GM06990 (cell line): ENCODE data around the gene IMPDH1.
"Not testable (repeated sequence)": the region's sequence is repeated elsewhere in the genome, so short reads cannot be mapped to it uniquely, and the experiment has no call there.

Experiments used
- DNase-seq: peaks from one replicate; pipeline ENCODE4 v3.0.0-alpha.2; 2011; ENCODE audit not compliant: insufficient read length; ENCODE audit errors: extremely low read depth
- H3K27me3 ChIP-seq: replicated peaks from 2 replicates; pipeline ENCODE4 v1.6.0; 2011; ENCODE audit warnings: low read length; ENCODE audit not compliant: control insufficient read depth, insufficient read depth
- H3K36me3 ChIP-seq: 2 replicates; pipeline ENCODE4 v1.5.1; 2011; ENCODE audit warnings: low read length; ENCODE audit not compliant: control insufficient read depth, insufficient read depth
- H3K4me3 ChIP-seq: replicated peaks from 2 replicates; pipeline ENCODE4 v1.5.1; 2011; ENCODE audit warnings: low read depth, mild to moderate bottlenecking, control low read depth, low read length
- TF ChIP-seq, protein P1 (sequence below): IDR thresholded peaks from 2 replicates; pipeline ENCODE4 v1.5.1; 2011; ENCODE audit warnings: low read length, control low read depth, mild to moderate bottlenecking, inconsistent platforms; ENCODE audit not compliant: insufficient read depth, poor library complexity, severe bottlenecking

Gene IMPDH1

DNA sequence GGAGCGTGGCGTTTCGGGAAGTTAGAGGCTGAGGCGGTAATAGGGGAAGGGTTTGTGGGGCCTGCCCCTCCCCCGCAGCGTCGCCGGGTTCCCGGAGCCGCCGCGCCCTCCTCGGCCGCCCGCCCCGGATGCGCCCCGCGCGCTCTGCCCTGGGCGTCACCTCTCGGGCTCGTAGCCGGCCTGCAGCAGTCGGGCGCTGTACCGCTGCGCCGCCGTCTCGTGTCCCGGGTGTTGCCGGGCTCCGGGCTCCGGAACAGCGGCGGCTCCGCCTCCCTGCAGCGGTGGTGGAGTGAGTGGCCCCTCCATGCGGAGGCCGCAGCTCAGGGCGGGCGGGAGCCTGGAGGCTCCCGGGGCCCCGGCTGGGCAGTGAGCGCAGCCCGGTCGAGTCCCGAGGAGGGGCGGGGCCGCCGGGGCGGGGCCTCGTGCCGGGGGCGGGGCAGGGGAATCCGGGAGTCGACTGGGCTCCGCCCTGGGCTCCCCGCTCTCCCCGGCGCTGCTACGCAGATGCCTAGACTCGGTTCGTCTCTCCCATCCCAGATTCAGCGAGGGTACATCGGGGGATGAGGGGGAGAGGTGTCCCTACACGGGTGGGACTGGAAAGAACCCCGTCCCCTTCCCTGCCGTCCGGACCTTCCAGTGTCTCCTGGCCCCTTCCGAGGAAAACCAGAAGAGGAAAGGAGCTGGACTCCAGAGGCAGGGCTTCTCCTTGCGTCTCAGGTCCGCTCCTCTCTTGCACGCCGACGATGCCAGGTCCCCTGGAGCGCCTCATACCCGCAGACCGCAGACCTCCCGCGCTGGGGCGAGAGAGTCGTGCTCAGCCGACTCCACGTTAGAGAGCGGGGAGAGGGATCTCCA, at the start of gene IMPDH1:
IMPDH1 (minus strand) TSS at position 387 of the 855 bp plus-strand sequence; CDS start at position 306, 81 bp downstream.
- H3K27me3 ChIP-seq = no peaks in the 10 kb centered on the region; the same call in 1 of the 2 replicates
- no peaks in the 10 kb centered on the region for H3K36me3 ChIP-seq
- TF ChIP-seq, protein P1, sequence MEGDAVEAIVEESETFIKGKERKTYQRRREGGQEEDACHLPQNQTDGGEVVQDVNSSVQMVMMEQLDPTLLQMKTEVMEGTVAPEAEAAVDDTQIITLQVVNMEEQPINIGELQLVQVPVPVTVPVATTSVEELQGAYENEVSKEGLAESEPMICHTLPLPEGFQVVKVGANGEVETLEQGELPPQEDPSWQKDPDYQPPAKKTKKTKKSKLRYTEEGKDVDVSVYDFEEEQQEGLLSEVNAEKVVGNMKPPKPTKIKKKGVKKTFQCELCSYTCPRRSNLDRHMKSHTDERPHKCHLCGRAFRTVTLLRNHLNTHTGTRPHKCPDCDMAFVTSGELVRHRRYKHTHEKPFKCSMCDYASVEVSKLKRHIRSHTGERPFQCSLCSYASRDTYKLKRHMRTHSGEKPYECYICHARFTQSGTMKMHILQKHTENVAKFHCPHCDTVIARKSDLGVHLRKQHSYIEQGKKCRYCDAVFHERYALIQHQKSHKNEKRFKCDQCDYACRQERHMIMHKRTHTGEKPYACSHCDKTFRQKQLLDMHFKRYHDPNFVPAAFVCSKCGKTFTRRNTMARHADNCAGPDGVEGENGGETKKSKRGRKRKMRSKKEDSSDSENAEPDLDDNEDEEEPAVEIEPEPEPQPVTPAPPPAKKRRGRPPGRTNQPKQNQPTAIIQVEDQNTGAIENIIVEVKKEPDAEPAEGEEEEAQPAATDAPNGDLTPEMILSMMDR = no peak
- H3K4me3 ChIP-seq = peak within 1 kb of the TSS; percentile 61
- peak; percentile 83 for DNase-seq

DNA sequence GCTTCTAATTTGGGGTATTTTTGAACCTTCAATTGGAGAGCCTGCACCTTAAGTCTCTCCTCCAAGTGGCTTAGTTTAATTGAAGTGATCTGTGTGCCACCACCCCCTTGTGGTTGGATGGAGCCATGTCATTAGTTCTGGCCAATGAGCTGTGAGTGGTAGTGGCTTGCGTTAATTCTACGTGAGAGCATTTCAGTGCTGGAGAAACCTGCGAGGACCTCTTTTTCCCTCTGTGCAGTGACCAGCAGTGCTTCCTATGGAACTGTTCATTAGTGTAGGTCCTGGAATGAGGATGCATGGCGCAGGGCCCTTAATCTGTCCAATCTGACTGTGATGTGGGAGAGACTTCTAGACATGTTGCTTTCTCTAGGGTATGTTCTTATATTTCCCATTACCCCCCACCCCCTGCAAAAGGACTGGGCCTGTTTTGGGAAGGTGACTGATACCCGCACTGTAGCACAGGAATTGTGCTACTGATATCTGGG, 49.7 kb upstream of the IMPDH1 start:
- TF ChIP-seq, protein P1 = peak; percentile 71
- H3K27me3 ChIP-seq = no peaks in the 10 kb centered on the region
- H3K4me3 ChIP-seq = no peak overlapping the region
- no peak for DNase-seq
- no peaks in the 10 kb centered on the region; the same call in 1 of the 2 replicates for H3K36me3 ChIP-seq

DNA sequence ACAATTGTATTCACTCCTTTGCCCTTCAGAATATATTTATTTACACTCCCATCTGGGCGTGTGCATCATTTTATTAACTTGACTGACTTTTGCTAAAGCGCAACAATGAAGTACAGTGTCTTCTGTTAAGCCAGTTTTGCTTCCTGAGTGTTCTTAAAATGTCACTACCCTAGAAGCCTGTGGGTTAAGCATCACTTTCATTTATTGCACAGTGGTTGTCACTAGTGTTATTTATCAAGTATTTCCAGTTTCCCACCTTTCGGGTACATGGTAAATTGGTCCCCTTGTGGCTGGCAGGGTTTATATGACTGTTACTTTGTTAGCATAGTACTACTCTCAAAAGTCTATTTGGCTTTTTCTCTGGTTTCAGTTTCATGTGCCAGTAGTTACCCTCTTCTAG, 49.2 kb upstream of the IMPDH1 start:
- Histone ChIP-seq H3K4me3 (no peak overlapping the region), H3K27me3 (no peaks in the 10 kb centered on the region), H3K36me3 (no peaks in the 10 kb centered on the region; the same call in 1 of the 2 replicates)
- no peak for DNase-seq
- TF ChIP-seq, protein P1 = no peak

DNA sequence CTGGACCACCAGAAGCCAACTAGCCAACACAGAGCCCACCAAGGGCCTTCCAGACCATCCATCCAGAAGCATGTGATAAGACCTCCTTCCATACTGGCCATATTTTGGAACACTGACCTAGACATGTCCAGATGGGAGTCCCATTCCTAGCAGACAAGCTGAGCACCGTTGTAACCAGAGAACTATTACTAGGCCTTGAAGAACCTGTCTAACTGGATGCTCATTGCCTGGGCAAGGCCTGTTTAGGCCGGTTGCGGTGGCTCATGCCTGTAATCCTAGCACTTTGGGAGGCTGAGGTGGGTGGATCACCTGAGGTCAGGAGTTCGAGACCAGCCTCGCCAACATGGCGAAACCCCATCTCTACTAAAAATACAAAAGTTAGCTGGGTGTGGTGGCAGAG, 47.6 kb upstream of the IMPDH1 start:
- peak overlapping the region; percentile 96 for H3K4me3 ChIP-seq
- H3K36me3 ChIP-seq, DNase-seq, H3K27me3 ChIP-seq: not testable (repeated sequence)

DNA sequence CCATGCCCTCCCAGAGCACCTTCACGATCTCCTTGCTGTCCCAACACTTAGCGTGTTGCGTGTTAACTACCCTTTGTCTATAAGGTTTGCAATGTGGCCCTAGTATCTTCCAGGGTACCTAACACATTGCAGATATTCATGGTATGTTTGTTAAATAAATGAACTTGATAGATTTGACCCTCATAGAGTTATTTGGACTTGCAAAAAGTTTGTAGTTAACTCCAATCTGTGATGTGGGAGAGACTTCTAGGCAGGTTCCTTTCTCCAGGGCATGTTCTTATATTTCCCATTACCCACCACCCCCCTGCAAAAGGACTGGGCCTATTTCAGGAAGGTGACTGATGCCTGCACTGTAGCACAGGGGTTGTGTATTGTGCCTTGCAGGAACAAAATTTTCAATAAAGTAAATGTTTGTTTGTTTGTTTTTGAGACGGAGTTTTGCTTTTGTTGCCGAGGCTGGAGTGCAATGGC, 46.5 kb upstream of the IMPDH1 start:
- Histone ChIP-seq H3K27me3 (no peaks in the 10 kb centered on the region), H3K36me3 (no peaks in the 10 kb centered on the region; the same call in 1 of the 2 replicates), H3K4me3 (peak overlapping the region; percentile 96)
- DNase-seq = no peak
- TF ChIP-seq, protein P1 = no peak

DNA sequence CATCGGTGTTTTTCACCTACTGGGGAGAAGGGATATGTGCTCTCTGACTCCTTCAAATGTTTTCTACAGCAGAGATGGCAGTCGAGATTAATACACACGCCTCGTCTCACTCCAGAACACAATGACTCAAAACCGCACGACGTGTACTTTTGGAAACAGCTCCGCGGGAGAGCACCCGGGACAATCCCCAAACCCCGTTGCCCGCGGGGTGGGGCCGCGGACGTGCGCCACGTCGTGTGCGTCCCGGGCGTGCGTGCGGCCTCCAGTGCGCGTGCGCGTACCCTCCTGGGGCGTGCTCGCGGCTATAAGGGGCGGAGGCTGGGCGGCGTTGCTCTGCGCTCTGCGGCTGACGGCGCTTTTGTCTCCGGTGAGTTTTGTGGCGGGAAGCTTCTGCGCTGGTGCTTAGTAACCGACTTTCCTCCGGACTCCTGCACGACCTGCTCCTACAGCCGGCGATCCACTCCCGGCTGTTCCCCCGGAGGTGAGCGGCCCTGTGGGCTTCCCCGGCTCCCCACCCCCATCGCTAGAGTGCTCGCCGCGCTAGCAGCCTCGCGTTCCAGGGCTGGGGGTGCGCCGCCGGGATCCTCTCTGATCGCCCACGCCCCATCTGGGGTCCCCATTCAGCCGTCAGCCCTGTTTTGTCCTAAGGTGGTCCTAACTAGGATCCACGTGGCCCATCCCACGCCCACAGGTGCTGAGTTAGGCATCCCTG, 45.9 kb upstream of the IMPDH1 start, which contains the start of gene HILPDA:
HILPDA (plus strand) TSS at position 336 of the 712 bp plus-strand sequence. CDS start 1,391 bp downstream, outside the sequence.
- no peaks in the 10 kb centered on the region; the same call in 1 of the 2 replicates for H3K36me3 ChIP-seq
- no peaks in the 10 kb centered on the region for H3K27me3 ChIP-seq
- TF ChIP-seq, protein P1 = no peak
- DNase-seq = peak; percentile 98
- H3K4me3 ChIP-seq = peak within 1 kb of the TSS; percentile 96
